Thoracic aorta (tissue), 2 donors: ENCODE measurements around the gene CYP27A1. TPM values are rescaled to one million over a fixed set of nuclear protein-coding genes. Genes with fewer than 3 reads are reported as not detected.

Experiments used
- ATAC-seq: fragments of 150-250 bp; one replicate; pipeline ENCODE4 v1.8.0; 2017; ENCODE audit warnings: low read depth; ENCODE audit not compliant: insufficient number of reproducible peaks, low FRiP score
- DNase-seq: peaks from one replicate; pipeline ENCODE4 v3.0.0-alpha.2; 2020; ENCODE audit warnings: low spot score
- H3K27ac ChIP-seq, 2 donors: fragments of 200-600 bp; sonication (generic); 1 replicate in 1 of 2; 2 replicates in 1 of 2; pipeline ENCODE4 v1.5.1; 2016; ENCODE audit warnings: mild to moderate bottlenecking in 2 of 2, moderate library complexity in 2 of 2
- H3K27me3 ChIP-seq: fragments of 200-600 bp; sonication (generic); replicated peaks from 2 replicates; pipeline ENCODE4 v1.6.0; 2016; ENCODE audit warnings: mild to moderate bottlenecking; ENCODE audit not compliant: insufficient read depth
- H3K36me3 ChIP-seq: fragments of 200-600 bp; sonication (generic); one replicate; pipeline ENCODE4 v1.5.1; 2016
- H3K4me1 ChIP-seq, 2 donors: fragments of 200-600 bp; sonication (generic); 1 replicate in 1 of 2; 2 replicates in 1 of 2; pipeline versions ENCODE4 v1.5.1 to v1.6.0; 2016; ENCODE audit warnings: low read depth in 2 of 2, mild to moderate bottlenecking in 1 of 2; ENCODE audit not compliant: control insufficient read depth in 1 of 2
- H3K4me3 ChIP-seq: fragments of 200-600 bp; sonication (generic); 2 replicates; pipeline ENCODE4 v1.5.1; 2016; ENCODE audit warnings: mild to moderate bottlenecking
- H3K9me3 ChIP-seq: fragments of 200-600 bp; sonication (generic); 2 replicates; pipeline ENCODE4 v1.5.1; 2016
- total RNA-seq, 2 donors: library from RNA; depleted of rRNA; stranded (reverse); fragments of >200 nt; gene quantifications; one replicate each; pipeline versions ENCODE4 v1.1.0 to v1.2.3, GENCODE V29; 2016
- TF ChIP-seq, protein P1 (sequence below): fragments of 200-600 bp; sonication (generic); IDR thresholded peaks from one replicate; pipeline ENCODE4 v1.5.1; 2019; ENCODE audit warnings: antibody characterized with exemption

CYP27A1 gene
- total RNA-seq, 2 donors from 2014 or later, result 31.6 to 37.8 TPM

DNA sequence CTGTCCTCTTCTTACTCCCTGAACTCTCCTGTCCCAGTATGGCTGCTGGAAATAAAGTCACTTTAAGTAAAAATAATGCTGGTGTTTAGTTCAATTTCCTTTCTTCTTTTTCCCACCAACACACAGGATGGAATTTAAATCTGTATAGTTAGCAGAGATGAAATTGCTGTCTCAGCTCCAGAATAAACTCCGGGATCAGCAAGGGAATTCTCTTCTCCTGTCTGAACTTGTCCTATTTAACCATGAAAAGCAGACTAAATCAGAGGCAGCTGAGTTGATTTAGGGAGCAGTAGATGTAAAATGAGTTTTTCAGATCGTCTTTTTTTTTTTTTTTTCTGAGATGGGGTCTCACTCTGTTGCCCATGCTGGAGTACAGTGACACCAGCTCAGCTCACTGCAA lies 45.4 kb upstream of the CYP27A1 start:
- no peak for DNase-seq

DNA sequence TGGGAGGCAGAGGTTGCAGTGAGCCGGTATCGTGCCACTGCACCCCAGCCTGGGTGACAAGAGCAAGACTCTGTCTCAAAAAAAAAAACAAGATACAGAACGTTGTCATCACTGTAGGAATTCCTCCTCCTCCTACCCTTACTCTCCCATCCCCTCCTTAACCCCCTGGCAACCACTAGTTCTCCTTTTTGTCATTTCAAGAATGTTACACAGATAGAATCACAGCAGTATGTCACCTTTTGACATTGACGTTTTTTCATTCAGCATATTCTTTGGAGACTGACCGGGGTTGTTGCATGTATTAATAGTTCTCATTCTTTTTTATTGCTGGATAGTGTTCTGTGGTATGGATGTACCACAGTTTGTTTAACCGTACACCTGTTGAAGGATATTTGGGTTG lies 38.9 kb upstream of the CYP27A1 start:
- H3K27ac ChIP-seq, result no peak overlapping the region
- no peaks in the 10 kb centered on the region for H3K4me1 ChIP-seq
- no peaks in the 10 kb centered on the region for H3K9me3 ChIP-seq
- ATAC-seq (no peak), DNase-seq (no peak)
- H3K27me3 ChIP-seq, result no peaks in the 10 kb centered on the region
- peaks cover 13% of the 10 kb centered on the region for H3K36me3 ChIP-seq
- TF ChIP-seq, protein P1, sequence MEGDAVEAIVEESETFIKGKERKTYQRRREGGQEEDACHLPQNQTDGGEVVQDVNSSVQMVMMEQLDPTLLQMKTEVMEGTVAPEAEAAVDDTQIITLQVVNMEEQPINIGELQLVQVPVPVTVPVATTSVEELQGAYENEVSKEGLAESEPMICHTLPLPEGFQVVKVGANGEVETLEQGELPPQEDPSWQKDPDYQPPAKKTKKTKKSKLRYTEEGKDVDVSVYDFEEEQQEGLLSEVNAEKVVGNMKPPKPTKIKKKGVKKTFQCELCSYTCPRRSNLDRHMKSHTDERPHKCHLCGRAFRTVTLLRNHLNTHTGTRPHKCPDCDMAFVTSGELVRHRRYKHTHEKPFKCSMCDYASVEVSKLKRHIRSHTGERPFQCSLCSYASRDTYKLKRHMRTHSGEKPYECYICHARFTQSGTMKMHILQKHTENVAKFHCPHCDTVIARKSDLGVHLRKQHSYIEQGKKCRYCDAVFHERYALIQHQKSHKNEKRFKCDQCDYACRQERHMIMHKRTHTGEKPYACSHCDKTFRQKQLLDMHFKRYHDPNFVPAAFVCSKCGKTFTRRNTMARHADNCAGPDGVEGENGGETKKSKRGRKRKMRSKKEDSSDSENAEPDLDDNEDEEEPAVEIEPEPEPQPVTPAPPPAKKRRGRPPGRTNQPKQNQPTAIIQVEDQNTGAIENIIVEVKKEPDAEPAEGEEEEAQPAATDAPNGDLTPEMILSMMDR, result no peak
- H3K4me3 ChIP-seq, result no peak overlapping the region

More for the DNA sequence above, 45.4 kb upstream of the CYP27A1 start:
- no peak overlapping the region for H3K4me3 ChIP-seq
- ATAC-seq, result no peak
- no peaks in the 10 kb centered on the region for H3K27me3 ChIP-seq
- H3K4me1 ChIP-seq, result peaks cover 6 to 12% of the 10 kb centered on the region in 2 donors
- no peak overlapping the region for H3K27ac ChIP-seq
- no peaks in the 10 kb centered on the region for H3K9me3 ChIP-seq
- TF ChIP-seq, protein P1, result no peak
- H3K36me3 ChIP-seq, result peaks cover 10% of the 10 kb centered on the region

DNA sequence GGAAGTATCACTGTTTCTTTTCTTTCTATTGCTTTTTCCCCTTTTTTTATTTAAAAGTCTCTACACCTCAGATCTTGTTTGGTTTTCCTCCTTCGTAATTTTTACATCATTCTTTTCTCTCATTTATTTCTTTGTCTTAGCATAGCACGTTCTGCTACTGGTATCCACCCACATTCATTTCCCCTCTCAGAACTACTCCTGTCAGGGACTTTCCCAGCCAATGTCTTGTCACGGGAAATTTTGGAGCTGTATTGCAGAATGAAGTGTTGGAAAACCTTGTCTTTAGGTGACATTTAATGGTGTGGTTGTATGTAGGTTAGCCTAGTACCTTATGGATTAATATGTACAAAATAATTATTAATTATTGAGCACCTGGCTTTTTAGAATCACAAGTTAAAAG lies 37.3 kb upstream of the CYP27A1 start:
- Histone ChIP-seq H3K27me3 (no peaks in the 10 kb centered on the region), H3K4me3 (no peak overlapping the region), H3K4me1 (no peaks in the 10 kb centered on the region), H3K36me3 (peaks cover 16% of the 10 kb centered on the region), H3K9me3 (no peaks in the 10 kb centered on the region), H3K27ac (no peak overlapping the region)
- ATAC-seq (no peak), DNase-seq (no peak)
- TF ChIP-seq, protein P1, result no peak

DNA sequence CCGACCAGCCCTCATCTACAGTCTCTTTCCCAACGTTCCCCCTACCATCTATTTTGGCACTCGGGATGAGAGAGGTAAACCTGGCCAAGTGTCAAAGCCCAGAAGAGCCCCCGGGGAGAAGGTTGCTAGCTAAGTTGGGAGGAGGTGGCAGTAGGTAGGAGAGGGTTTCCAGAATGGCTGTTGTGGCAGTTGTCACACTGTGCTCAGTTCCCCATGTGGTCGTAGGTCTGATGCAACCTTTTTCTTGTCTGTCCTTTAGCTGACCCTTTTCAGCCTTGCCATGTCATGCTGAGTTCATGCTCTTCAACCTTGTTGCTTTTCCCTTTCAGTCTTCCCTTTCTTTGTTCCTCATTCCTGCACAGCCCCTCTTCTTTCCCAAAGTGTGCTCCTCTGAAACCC lies 36.8 kb upstream of the CYP27A1 start:
- no peak overlapping the region for H3K4me3 ChIP-seq
- H3K4me1 ChIP-seq, result no peaks in the 10 kb centered on the region
- H3K9me3 ChIP-seq, result no peaks in the 10 kb centered on the region
- H3K27ac ChIP-seq, result no peak overlapping the region
- H3K27me3 ChIP-seq, result no peaks in the 10 kb centered on the region
- ATAC-seq (no peak), DNase-seq (no peak)
- H3K36me3 ChIP-seq, result peaks cover 21% of the 10 kb centered on the region
- TF ChIP-seq, protein P1, result no peak

DNA sequence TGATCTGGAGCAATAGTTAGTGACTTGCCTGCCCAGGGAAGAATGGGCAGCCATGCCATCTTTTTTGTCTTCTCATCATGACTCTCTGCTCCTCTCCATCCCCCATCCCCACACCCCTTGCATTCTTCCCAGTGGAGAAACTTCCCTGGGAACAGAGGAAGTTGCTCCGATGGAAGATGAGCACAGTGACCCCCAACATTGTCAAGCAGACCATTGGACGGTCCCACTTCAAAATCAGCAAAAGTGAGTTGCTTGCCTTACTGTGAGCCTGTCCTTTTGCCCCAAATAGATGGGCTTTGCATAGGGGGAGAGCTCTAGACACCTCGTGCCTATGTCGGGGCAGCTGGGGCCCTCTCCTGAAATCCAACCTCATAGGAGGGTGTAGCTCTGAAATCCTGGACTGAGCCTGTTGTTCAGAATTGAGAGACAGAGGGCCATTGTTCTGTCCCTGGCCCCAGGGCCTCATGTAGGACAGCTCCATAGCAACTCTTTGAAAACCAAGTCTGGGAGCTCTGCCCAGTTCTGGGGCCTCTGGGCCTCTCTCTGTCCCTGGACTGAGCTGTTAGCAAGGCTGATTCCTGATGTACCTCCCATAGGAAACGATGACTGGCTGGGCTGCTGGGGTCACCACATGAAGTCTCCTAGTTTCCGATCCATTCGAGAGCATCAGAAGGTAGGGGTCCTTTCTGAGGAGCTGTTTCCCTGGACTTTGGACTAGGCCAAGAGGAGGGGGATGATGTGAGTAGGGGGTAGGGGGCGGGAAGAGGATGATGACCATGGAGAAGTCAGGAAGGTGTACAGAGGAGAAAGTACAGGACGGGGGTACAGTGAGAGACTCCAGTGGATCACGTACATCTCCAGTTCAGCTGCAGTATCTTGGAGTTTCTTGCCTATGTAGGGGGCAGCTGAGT lies 36.1 kb upstream of the CYP27A1 start:
- ATAC-seq, result no peak
- H3K27ac ChIP-seq, result no peak overlapping the region

More for the DNA sequence above, 36.1 kb upstream of the CYP27A1 start:
- no peak for DNase-seq
- Histone ChIP-seq H3K9me3 (no peaks in the 10 kb centered on the region), H3K4me1 (no peaks in the 10 kb centered on the region), H3K4me3 (no peak overlapping the region), H3K27me3 (no peaks in the 10 kb centered on the region), H3K36me3 (peaks cover 23% of the 10 kb centered on the region)
- TF ChIP-seq, protein P1, result no peak
